RWPE1 (cell line): Measurements from ENCODE around the gene MTR.

Experiments
- CTCF ChIA-PET: fragments of 350-600 bp; sonication (Branson Sonifier 250); formaldehyde crosslinking; extraction: SDS; loops from one replicate; lab custom pipeline; 2021; lab: Yijun Ruan, JAX
- POLR2A ChIA-PET: fragments of 400-600 bp; formaldehyde crosslinking; extraction: SDS; loops from one replicate; lab custom pipeline; 2020; ENCODE audit warnings: antibody characterized with exemption; ENCODE audit not compliant: low non-redundant PET; lab: Yijun Ruan, JAX
- DNase-seq: peaks from one replicate; pipeline ENCODE4 v3.0.0; 2012; ENCODE audit warnings: low spot score
- H3K27ac ChIP-seq: fragments of 450-650 bp; 2 replicates; pipeline ENCODE4 v1.5.1; 2017
- CTCF ChIP-seq: fragments of 450-650 bp; conservative IDR thresholded peaks from 2 replicates; pipeline ENCODE4 v1.5.1; 2017; ENCODE audit warnings: low read depth, mild to moderate bottlenecking

The MTR gene

GRCh38 chr1:236830560-236830959 is 35.5 kb downstream of the MTR start:
- TF ChIP-seq CTCF, result no peak
- no peak for DNase-seq
- ChIA-PET CTCF (no interaction called here), POLR2A (no interaction called here)
- H3K27ac ChIP-seq, result no peak overlapping the region

- no peak for TF ChIP-seq CTCF
- H3K27ac ChIP-seq, result no peak overlapping the region
- DNase-seq, result no peak
- CTCF ChIA-PET, result no interaction called here
- POLR2A ChIA-PET, result no interaction called here
These were observed 38.5 kb downstream of the MTR start for GRCh38 chr1:236833575-236833974.

- DNase-seq, result no peak
- no peak overlapping the region for H3K27ac ChIP-seq
- ChIA-PET POLR2A (no interaction called here), CTCF (interaction anchor here (0.7 kb wide), 1 partner anchor 144 kb away, joined by 3 read pairs; no protein-coding TSS in a partner anchor)
- no peak for TF ChIP-seq CTCF
These were observed 39.8 kb downstream of the MTR start for GRCh38 chr1:236834876-236835275.

- ChIA-PET CTCF (interaction anchor here (0.7 kb wide), 1 partner anchor 1856 kb away, joined by 6 read pairs; no protein-coding TSS in a partner anchor), POLR2A (no interaction called here)
- DNase-seq, result no peak
- no peak for TF ChIP-seq CTCF
- no peak overlapping the region for H3K27ac ChIP-seq
These were observed 40.4 kb downstream of the MTR start for GRCh38 chr1:236835491-236835890.

- POLR2A ChIA-PET, result no interaction called here
- CTCF ChIA-PET, result interaction anchor here (0.7 kb wide), 1 partner anchor 1855 kb away, joined by 6 read pairs; no protein-coding TSS in a partner anchor
- no peak overlapping the region for H3K27ac ChIP-seq
- no peak for TF ChIP-seq CTCF
- no peak for DNase-seq
These were observed 41.1 kb downstream of the MTR start for GRCh38 chr1:236836157-236836556.

- ChIA-PET CTCF (interaction anchor here (0.8 kb wide), 1 partner anchor 60 kb away, joined by 4 read pairs; no protein-coding TSS in a partner anchor), POLR2A (no interaction called here)
- no peak for DNase-seq
- no peak for TF ChIP-seq CTCF
- H3K27ac ChIP-seq, result no peak overlapping the region
These were observed 42.0 kb downstream of the MTR start for GRCh38 chr1:236837115-236837514.
